RWPE1 (cell line): ENCODE results near the gene UBE2H.

Experiments
- CTCF ChIA-PET: fragments of 350-600 bp; sonication (Branson Sonifier 250); formaldehyde crosslinking; extraction: SDS; loops from one replicate; lab custom pipeline; 2021; lab: Yijun Ruan, JAX
- POLR2A ChIA-PET: fragments of 400-600 bp; formaldehyde crosslinking; extraction: SDS; loops from one replicate; lab custom pipeline; 2020; ENCODE audit warnings: antibody characterized with exemption; ENCODE audit not compliant: low non-redundant PET; lab: Yijun Ruan, JAX
- DNase-seq: peaks from one replicate; pipeline ENCODE4 v3.0.0; 2012; ENCODE audit warnings: low spot score
- H3K27ac ChIP-seq: fragments of 450-650 bp; 2 replicates; pipeline ENCODE4 v1.5.1; 2017
- CTCF ChIP-seq: fragments of 450-650 bp; conservative IDR thresholded peaks from 2 replicates; pipeline ENCODE4 v1.5.1; 2017; ENCODE audit warnings: low read depth, mild to moderate bottlenecking

UBE2H gene

GRCh38 chr7:129959471-129960203 is 6.9 kb upstream of the UBE2H start:
- CTCF ChIA-PET: interaction anchor here (0.6 to 0.7 kb wide), 2 partner anchors 14 to 50 kb away, joined by 3 to 9 read pairs; no protein-coding TSS in a partner anchor
- H3K27ac ChIP-seq: peak overlapping the region; percentile 91
- no peak for DNase-seq
- TF ChIP-seq CTCF: no peak
- POLR2A ChIA-PET: no interaction called here

- TF ChIP-seq CTCF: no peak
- ChIA-PET CTCF (interaction anchor here (0.6 to 0.7 kb wide), 2 partner anchors 15 to 49 kb away, joined by 3 to 9 read pairs; no protein-coding TSS in a partner anchor), POLR2A (interaction anchor here (0.6 kb wide), 2 partner anchors 17 to 129 kb away, joined by 4 to 6 read pairs; no protein-coding TSS in a partner anchor)
- H3K27ac ChIP-seq: peak overlapping the region; percentile 91
- peak; percentile 91 for DNase-seq
Observed at GRCh38 chr7:129958643-129959470, 6.1 kb upstream of the UBE2H start.

GRCh38 chr7:129955993-129956543 is 3.3 kb upstream of the UBE2H start:
- H3K27ac ChIP-seq: peak overlapping the region; percentile 31
- CTCF ChIA-PET: no interaction called here
- POLR2A ChIA-PET: no interaction called here
- TF ChIP-seq CTCF: no peak
- DNase-seq: no peak

GRCh38 chr7:129952086-129952652 is 591 bp downstream of the UBE2H start:
- no peak for DNase-seq
- no peak; the same call in 1 of the 2 replicates for TF ChIP-seq CTCF
- ChIA-PET CTCF (interaction anchor here (1.0 to 1.1 kb wide), 2 partner anchors 59 to 126 kb away, joined by 3 read pairs; no protein-coding TSS in a partner anchor), POLR2A (interaction anchor here (0.6 kb wide), 1 partner anchor 12 kb away, joined by 3 read pairs; no protein-coding TSS in a partner anchor)
- H3K27ac ChIP-seq: peak overlapping the region; percentile 88

GRCh38 chr7:129951226-129952085 is 1.3 kb downstream of the UBE2H start:
- no peak for TF ChIP-seq CTCF
- H3K27ac ChIP-seq: peak overlapping the region; percentile 88
- ChIA-PET CTCF (interaction anchor here (0.6 to 1.1 kb wide), 3 partner anchors 56 to 125 kb away, joined by 3 to 4 read pairs (median 3); no protein-coding TSS in a partner anchor), POLR2A (interaction anchor here (0.6 kb wide), 1 partner anchor 12 kb away, joined by 3 read pairs; no protein-coding TSS in a partner anchor)
- DNase-seq: no peak
